HCEC 1CT (cell line): ENCODE measurements around the gene SFN.
A peak's percentile ranks its signal among the peaks of the same experiment; 100 is the strongest.
"Not testable (repeated sequence)": the region's sequence is repeated elsewhere in the genome, so short reads cannot be mapped to it uniquely, and the experiment has no call there.

Experiments
- DNase-seq: peaks from one replicate; pipeline ENCODE4 v3.0.0-alpha.2; 2017

Gene SFN

GRCh38 chr1:26874896-26875295 lies 11.9 kb downstream of the SFN start:
- no peak for DNase-seq

DNA sequence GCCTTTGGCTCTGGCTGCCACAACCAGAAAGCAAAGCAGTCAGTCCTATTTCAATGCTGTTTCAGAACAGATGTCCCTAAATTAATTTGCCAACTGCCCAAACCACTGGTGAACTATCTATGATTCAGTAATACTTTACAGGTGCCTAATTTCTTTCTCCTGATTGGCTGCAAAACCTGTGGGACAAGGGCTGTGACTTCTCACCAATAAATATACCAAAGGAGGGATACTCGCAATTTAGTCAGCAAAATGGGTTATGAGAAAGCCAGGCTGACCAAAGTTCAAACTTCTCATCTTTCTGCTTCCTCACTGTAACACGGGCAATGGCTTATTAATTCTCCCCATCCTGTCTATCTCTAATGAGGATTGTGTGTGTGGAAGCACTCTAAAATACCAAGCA lies 14.4 kb downstream of the SFN start:
- no peak for DNase-seq

DNA sequence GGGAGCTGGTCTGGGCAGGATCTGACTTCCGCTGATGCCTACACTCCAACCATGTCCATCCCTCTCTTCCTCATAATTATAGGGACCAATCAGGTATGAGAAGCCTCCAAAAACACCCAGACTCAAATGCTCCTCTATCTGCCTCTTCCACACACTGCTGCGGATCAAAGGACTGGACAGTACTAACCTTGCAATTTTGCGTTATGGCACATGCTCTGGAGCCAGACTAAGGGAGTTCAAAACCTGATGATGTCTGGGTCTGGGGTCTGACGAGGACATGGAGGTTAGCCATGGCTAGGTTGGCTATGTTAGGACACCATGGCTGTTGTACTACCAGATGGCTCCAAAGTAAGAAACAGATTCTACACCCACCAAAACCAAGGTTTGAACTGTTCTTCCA lies 16.8 kb downstream of the SFN start:
- no peak for DNase-seq

DNA sequence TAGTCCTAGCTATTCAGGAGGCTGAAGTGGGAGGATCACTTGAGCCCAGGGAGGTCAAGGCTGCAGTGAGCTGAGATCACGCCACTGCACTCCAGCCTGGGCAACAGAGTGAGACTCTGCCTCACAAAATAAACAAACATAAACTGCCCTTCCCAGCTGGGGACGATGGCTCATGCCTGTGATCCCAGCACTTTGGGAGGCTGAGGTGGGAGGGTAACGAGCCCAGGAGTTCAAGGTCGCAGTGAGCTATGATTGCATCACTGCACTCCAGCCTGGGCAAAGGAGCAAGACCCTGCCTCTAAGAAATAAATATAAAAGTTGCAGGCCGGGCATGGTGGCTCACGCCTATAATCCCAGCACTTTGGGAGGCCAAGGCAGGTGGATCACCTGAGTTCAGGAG lies 18.7 kb downstream of the SFN start:
- DNase-seq: not testable (repeated sequence)

DNA sequence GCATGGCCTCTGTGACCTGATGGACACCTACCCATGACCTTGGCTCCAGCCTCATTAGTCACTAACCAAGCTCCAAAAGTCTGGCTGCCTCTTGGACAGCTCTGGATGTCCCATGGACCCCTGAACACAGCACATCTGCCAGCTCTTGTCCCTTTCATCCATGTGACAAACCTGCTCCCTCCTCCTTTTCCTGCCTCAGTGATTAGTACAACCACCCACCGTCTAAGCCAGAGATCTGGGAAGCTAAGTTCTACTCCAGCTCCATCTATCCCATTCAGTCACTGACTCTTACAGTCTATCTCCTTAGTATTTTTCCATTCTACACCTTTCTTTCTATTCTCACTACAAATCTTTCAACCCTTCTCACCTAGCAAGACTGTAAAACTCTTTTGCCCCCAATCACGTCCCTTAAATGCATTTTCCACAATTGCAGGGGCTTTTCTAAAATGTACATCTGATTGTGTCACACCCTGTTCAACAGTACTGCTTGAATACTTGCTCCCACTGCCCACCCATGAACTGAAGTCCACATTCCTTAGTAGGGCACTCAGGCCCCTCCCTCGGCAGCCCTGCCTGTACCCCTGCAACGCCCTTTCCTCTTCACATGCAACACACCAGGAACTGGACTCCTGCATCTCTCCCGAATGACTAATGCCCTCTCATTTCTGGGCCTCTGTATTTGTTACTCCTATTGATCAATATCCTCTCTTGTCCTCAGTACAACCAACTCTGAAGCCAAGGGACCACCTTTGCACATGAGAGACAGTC lies 19.9 kb downstream of the SFN start:
- DNase-seq: no peak

GRCh38 chr1:26887125-26887524 lies 24.2 kb downstream of the SFN start:
- peak; percentile 48 for DNase-seq

DNA sequence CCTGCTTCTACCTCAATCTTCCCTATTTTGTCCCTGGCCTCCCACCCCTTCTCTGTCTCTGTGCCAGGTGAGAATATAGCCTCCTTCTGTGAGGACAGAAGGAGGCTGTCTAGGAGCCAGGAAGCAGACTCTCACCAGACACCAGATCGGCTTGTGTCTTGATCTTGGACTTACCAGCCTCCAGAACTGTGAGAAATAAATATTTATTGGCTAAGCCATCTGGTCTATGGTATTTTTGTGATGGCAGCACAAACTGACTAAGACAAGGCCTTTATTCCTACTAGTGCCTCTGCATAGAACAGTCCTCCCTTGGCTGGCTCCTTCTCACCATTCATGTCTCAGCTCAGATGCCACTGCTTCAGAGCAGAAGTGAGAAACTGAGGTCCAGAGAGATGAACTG lies 25.3 kb downstream of the SFN start:
- DNase-seq: no peak

GRCh38 chr1:26889551-26890466 lies 26.9 kb downstream of the SFN start, which contains the start of gene GPN2:
GPN2 (minus strand) TSS chr1:26890283; CDS start chr1:26890096, 187 bp downstream.
- DNase-seq: peak; percentile 69

- no peak for DNase-seq
These were observed 27.5 kb downstream of the SFN start for GRCh38 chr1:26890467-26890796.

- no peak for DNase-seq
These were observed 31.3 kb downstream of the SFN start for GRCh38 chr1:26894263-26894662.

DNA sequence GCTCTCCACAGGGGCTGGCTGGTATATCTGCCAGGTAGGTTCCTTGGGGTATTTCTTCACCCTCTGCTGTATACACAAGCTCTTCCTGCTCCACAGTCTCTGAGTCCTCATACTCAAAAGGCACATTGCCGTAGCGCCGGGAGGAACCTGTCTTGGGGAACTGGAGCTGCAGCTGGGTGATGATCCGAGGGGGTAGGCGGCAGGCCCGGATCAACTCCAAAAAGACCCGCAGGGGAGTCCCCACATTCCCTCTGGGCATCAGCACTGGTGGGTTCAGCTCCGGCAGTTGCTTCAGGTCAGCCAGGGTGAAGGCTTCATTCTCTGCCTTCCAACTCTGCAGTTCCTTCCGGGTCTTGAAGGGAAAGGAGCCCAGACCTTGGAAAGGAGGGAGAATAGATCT lies 34.4 kb downstream of the SFN start:
- no peak for DNase-seq

DNA sequence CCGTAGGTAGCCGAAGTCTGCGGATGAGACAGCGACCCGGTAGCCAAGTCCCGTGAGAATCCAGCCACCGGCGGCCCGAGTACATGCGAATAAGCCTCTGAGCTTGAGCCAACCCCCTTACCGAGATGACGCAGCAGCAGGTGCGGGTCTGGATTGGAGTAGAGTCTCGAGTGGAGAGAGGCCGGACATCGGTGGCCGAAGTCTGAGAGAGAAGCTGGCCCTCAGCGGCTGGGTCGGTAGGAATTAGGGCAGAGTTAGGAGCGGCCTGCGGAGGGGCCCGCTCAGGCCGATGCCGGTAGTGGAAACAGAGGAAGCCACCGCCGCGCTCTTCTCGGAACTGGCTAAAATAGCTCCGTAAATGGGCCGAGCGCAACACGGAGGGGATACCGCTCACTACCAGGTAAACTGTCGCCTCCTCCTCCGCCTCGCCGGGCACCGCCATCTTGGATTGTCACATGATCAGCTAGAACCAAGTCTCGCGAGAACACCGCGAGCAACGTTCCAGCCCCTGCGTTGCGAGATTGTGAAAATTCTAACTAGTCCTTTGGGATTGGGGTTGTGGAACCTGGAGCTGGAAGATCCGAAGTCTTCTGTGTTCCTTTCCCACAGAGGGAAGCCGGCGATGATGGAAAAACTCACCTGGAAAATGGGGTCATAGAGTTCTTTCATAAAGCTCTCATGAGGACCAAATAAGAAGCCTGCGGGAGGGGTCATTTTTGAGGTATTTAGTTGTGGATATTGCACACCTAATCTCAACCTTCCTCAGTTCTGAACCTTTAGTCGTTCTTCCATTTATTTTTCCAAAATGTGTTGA lies 37.3 kb downstream of the SFN start, which contains the start of gene GPATCH3:
GPATCH3 (minus strand) TSS at position 467 of the 814 bp plus-strand sequence; CDS start at position 442, 25 bp downstream.
- DNase-seq: peak; percentile 85

GRCh38 chr1:26900815-26901511 lies 38.0 kb downstream of the SFN start:
- no peak for DNase-seq

GRCh38 chr1:26907071-26907917 lies 44.3 kb downstream of the SFN start:
- peak; percentile 88 for DNase-seq

DNA sequence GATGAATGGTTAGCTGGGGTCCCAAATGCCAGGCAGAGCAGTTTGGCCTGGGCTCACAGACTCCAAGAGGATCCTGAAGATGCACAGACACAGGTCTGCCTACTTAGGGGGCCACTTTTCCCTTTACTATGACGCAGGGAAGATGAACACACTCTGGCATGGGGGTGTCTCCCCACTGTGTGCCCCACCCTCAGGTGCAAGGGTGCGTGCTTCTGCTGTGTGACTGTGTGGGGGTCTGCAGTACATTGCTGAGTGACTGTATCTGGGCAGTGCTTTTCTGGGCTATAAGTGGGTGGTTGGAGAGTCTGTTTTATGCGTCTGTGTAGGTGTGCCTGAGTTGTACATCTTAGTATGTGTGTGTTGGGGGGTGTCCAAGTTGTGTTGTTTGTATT lies 47.0 kb downstream of the SFN start:
- DNase-seq: no peak

DNA sequence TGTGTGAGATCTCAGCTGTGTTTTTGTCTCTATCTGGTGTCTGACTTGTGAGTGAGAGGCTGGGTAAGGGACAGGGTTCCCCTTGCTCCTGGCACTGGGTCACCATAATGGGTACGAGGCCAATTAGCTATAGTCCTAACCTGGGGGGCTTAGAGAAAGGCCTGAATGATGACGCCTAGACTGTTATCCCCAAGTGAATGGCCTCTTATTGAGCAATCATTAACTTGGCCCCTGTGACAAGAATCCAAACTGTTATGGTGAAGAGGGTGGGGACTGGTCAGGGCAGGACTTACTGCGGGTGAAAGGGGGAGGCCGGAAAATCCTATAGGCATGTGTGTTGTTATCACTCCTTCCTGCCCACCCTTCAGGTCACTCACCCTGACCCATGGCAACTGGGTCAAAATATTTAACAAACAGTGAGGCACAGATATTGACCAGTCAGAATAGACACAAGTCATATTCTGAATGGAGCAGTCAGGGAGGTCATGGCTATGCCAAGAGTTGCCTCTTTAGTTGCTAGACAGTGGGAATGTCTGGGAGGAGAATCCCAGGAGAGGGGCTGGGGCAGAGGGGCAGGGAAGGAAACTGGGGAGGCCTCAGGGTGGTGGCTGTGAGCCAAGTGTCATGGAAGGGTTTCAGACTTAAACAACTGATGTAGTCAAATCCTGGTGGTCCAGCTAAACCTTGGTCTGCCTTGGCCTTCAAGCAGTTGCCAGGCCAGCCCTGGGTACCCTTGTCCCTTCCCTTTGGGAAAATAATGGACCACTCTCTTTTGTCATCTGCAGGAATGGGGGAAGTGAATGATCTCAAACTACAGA lies 47.6 kb downstream of the SFN start:
- DNase-seq: no peak

- DNase-seq: no peak
These were observed 48.6 kb downstream of the SFN start for GRCh38 chr1:26911399-26912146.

DNA sequence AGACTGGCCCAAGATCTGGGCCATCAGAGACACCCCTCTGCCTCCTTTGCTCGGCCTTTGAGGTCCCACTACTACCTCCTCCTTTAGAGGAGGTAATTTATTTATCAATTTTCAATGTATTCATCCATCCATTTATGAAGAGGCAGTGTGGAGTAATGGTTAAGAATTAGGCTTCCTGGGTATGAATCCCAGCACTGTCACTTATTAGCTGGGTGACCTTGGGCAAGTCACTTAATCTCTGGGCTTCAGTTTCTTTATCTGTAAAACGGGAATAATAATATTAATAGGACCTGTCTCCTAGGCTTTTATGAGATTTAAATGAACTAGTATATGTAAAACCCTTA lies 49.2 kb downstream of the SFN start:
- DNase-seq: no peak

DNA sequence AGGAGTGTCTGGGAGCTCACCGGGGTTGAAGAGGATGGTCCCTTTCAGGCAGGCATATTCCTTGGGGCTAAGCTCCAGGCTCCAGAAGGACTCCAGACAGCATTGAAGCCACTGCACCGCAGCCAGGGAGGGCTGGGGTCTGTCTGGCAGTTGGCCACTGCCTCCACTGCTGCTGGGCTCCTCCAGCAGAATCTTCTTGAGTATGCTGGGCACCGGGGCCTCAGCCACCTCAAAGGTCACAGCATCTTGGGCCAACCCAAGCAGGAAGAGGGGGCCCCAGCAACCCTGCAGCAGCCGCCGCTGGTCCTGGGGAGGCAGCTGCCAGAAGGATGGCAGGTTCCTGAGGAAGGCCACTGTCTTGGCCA lies 50.4 kb downstream of the SFN start:
- DNase-seq: no peak
